ENCODE measurements around the gene GNAZ.

- TF ChIP-seq GATA2 (IDR thresholded peaks at IDR 0.05; ENCODE audit: low read depth, low read length): no peak
- TF ChIP-seq GATA3 (IDR thresholded peaks at IDR 0.05; ENCODE audit: low read depth, low read length): no peak
Observed at GRCh38 chr22:23088199-23088604, 17.9 kb downstream of the GNAZ start.
